ENCODE measurements around the gene POM121. TPM values are rescaled to one million over a fixed set of nuclear protein-coding genes. Genes with fewer than 3 reads are reported as not detected.
A peak's percentile ranks its signal among the peaks of the same experiment; 100 is the strongest.
"Not testable (repeated sequence)": the region's sequence is repeated elsewhere in the genome, so short reads cannot be mapped to it uniquely, and the experiment has no call there.

Gene POM121
- total and polyA plus RNA-seq, 10 of the 15 experiments (the other 5 are each of a cell fraction or from before 2014, with no cell fraction given), result 2.4 to 65.7 (median 14.1) TPM

DNA sequence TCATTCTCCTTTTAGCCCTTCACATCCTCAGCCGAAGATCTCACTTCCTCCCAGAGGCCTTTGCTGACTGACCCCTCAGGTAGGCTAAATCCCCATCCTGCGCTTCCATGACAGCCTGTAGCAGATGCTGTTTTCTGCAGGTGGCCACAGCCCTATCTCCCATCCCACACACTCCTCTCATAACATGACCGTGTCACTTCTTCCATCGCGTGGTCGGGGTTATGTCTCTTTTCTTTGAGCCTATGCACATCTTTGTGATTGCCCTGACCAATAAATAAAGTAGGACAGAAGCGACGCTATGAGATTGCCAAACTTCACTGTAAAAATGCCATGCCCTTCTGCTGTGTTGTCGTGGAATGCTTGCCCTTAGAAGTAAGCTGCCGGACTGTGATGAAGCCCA is 11.1 kb upstream of the POM121 start:
- H3K4me2 ChIP-seq (ENCODE audit: control insufficient read depth, insufficient read depth); H4K20me1 ChIP-seq (ENCODE audit: control insufficient read depth, insufficient read depth); H3K27me3 ChIP-seq (replicated peaks in 1 of 2; ENCODE audit: control insufficient read depth in 2 of 2, insufficient read depth in 2 of 2, low read length in 1 of 2); SMC1A ChIA-PET (ENCODE audit: uncharacterized antibody, unreplicated experiment); FAIRE-seq; POLR2A ChIA-PET; CTCF ChIA-PET; H3K4me1 ChIP-seq (ENCODE audit: control insufficient read depth, insufficient read depth, low read length); H2AFZ ChIP-seq (ENCODE audit: control insufficient read depth, low read depth, low read length); H3K4me3 ChIP-seq; H3K9ac ChIP-seq (ENCODE audit: control insufficient read depth, insufficient read depth, low read length); H3K79me2 ChIP-seq (ENCODE audit: control insufficient read depth, insufficient read depth, low read length); BruUV-seq (replicated peaks); H3K27ac ChIP-seq (ENCODE audit: control insufficient read depth, insufficient read depth); ATAC-seq; H3K9me3 ChIP-seq (replicated peaks; ENCODE audit: control insufficient read depth, insufficient read depth, low read length); in situ Hi-C loops (cut with MboI); intact Hi-C loops (cut with micrococcal nuclease; ENCODE audit: unreplicated experiment); DNase-seq (ENCODE audit: low read depth, low spot score): not testable (repeated sequence)
- RAD21 ChIA-PET (ENCODE audit: unreplicated experiment), result interaction anchor here (0.7 kb wide), 1 partner anchor 88 kb away, joined by 4 read pairs; no protein-coding TSS in a partner anchor
- WGBS (ENCODE audit: insufficient coverage, insufficient replicate concordance, low lambda C conversion rate, missing lambda C conversion rate), result 70% methylated on average over 10 of the region's 10 CpGs
- H3K36me3 ChIP-seq (ENCODE audit: control insufficient read depth in 2 of 2, insufficient read depth in 2 of 2, low read length in 1 of 2), result peaks cover 0 to 13% of the 10 kb centered on the region in 2 experiments; a peak in 3 of 4 replicates

DNA sequence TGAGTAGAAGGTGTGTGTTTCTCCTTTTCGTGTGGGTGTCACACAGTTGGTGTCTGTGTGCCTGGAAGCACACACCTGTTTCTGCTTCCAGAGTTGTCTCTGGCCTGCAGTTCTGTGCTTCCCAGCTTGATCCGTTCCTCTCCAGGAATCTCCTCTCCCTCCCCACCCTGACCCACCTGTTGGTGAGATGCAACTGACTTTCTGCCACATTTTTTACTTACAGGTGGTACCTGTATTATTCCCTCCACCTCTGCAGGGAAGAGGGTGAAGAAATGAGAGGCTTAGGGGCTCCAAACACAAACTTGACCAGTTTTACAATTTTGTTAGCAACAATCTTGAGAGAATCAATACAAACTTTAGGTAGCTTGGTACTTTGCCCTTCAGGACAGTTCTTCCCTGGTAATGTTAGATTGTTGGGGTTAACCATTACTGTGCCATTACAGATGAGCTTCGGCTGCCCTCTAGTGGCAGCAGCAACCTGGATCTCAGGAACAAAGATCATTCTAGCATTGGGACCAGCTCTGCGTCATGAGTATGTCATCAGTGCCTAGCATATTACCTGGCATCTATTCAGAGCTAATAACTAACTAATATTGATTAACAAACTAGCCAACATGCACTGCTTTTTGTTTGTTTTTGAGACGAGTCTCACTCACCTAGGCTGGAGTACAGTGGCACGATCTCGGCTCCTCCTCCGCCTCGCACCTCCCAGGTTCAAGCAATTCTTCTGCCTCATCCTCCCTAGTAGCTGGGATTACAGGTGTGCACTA is 10.0 kb upstream of the POM121 start:
- 59% methylated on average over 9 of the region's 9 CpGs for WGBS (ENCODE audit: insufficient coverage, insufficient replicate concordance, low lambda C conversion rate, missing lambda C conversion rate)
- ChIA-PET SMC1A (ENCODE audit: uncharacterized antibody, unreplicated experiment) (interaction anchor here (0.7 to 1.7 kb wide), 5 partner anchors 77 to 537 kb away, joined by 3 to 9 read pairs (median 4); partner anchors contain the start of gene TYW1B), CTCF (interaction anchor here (0.6 to 3.2 kb wide), 9 partner anchors 9 to 820 kb away, joined by 3 to 48 read pairs (median 4); partner anchors contain the start of gene TYW1B), RAD21 (ENCODE audit: unreplicated experiment) (interaction anchor here (0.6 to 2.1 kb wide), 3 partner anchors 86 to 90 kb away, joined by 5 to 12 read pairs (median 8); partner anchors contain the start of gene TYW1B), POLR2A (interaction anchor here (0.6 kb wide), 1 partner anchor 1313 kb away, joined by 4 read pairs; no protein-coding TSS in a partner anchor)
- H3K4me3 ChIP-seq; FAIRE-seq; H3K27me3 ChIP-seq (replicated peaks in 1 of 2; ENCODE audit: control insufficient read depth in 2 of 2, insufficient read depth in 2 of 2, low read length in 1 of 2); H3K4me1 ChIP-seq (ENCODE audit: control insufficient read depth, insufficient read depth, low read length); BruUV-seq (replicated peaks); H3K27ac ChIP-seq (ENCODE audit: control insufficient read depth, insufficient read depth); H3K79me2 ChIP-seq (ENCODE audit: control insufficient read depth, insufficient read depth, low read length); H2AFZ ChIP-seq (ENCODE audit: control insufficient read depth, low read depth, low read length); H3K9ac ChIP-seq (ENCODE audit: control insufficient read depth, insufficient read depth, low read length); H4K20me1 ChIP-seq (ENCODE audit: control insufficient read depth, insufficient read depth); H3K9me3 ChIP-seq (replicated peaks; ENCODE audit: control insufficient read depth, insufficient read depth, low read length); DNase-seq (ENCODE audit: low read depth, low spot score); H3K4me2 ChIP-seq (ENCODE audit: control insufficient read depth, insufficient read depth); in situ Hi-C loops (cut with MboI): not testable (repeated sequence)
- peak; percentile 99 for ATAC-seq
- intact Hi-C loops (cut with micrococcal nuclease; ENCODE audit: unreplicated experiment), result loop anchor here (1.0 kb wide), 1 partner anchor 90 kb away; no protein-coding TSS in a partner anchor
- TF ChIP-seq, protein P1, sequence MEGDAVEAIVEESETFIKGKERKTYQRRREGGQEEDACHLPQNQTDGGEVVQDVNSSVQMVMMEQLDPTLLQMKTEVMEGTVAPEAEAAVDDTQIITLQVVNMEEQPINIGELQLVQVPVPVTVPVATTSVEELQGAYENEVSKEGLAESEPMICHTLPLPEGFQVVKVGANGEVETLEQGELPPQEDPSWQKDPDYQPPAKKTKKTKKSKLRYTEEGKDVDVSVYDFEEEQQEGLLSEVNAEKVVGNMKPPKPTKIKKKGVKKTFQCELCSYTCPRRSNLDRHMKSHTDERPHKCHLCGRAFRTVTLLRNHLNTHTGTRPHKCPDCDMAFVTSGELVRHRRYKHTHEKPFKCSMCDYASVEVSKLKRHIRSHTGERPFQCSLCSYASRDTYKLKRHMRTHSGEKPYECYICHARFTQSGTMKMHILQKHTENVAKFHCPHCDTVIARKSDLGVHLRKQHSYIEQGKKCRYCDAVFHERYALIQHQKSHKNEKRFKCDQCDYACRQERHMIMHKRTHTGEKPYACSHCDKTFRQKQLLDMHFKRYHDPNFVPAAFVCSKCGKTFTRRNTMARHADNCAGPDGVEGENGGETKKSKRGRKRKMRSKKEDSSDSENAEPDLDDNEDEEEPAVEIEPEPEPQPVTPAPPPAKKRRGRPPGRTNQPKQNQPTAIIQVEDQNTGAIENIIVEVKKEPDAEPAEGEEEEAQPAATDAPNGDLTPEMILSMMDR (IDR thresholded peaks at IDR 0.05 in 2 of 3, conservative IDR thresholded peaks at IDR 0.05 in 1 of 3; ENCODE audit: control insufficient read depth in 2 of 3, extremely low read depth in 1 of 3, insufficient read depth in 1 of 3, low read depth in 3 of 3, low read length in 3 of 3), result peak; percentile 38 to 67 (median 53)
- TF ChIP-seq CREB1 (IDR thresholded peaks at IDR 0.05; ENCODE audit: low read depth) (0 out of 2 replicates have a peak, but pooled peaks have one; percentile 20), SMC3 (IDR thresholded peaks at IDR 0.05; ENCODE audit: borderline replicate concordance, low read length) (peak; percentile 57; the same call in 1 of the 2 replicates), RAD21 (IDR thresholded peaks at IDR 0.05; ENCODE audit: insufficient read depth, low read depth, low read length) (peak; percentile 51)
- peaks cover 4 to 13% of the 10 kb centered on the region in 2 experiments; a peak in 3 of 4 replicates for H3K36me3 ChIP-seq (ENCODE audit: control insufficient read depth in 2 of 2, insufficient read depth in 2 of 2, low read length in 1 of 2)

All from GM12878 (cell line).